Measurements from ENCODE around the gene GHDC. TPM values are rescaled to one million over a fixed set of nuclear protein-coding genes. Genes with fewer than 3 reads are reported as not detected.

The GHDC gene
- total RNA-seq, 2 experiments from 2014 or later = 6.8 to 8.3 TPM

GRCh38 chr17:42198897-42199296 lies 4.6 kb upstream of the GHDC start:
- peaks cover 8% of the 10 kb centered on the region for H3K4me1 Mint-ChIP-seq (ENCODE audit: low read depth)
- H3K27me3 Mint-ChIP-seq = no peaks in the 10 kb centered on the region
- Histone ChIP-seq H3K9me3 (ENCODE audit: control insufficient read depth in 1 of 2, insufficient read depth in 1 of 2, low read length in 2 of 2) (no peaks in the 10 kb centered on the region), H3K36me3 (ENCODE audit: insufficient read depth, low read length) (peaks cover 33% of the 10 kb centered on the region), H3K27ac (ENCODE audit: low read depth in 1 of 2, low read length in 2 of 2) (no peak overlapping the region), H3K4me3 (ENCODE audit: low read length) (no peak overlapping the region), H3K27me3 (ENCODE audit: control insufficient read depth in 1 of 2, insufficient read depth in 2 of 2, low read length in 2 of 2) (no peaks in the 10 kb centered on the region), H3K4me1 (ENCODE audit: insufficient read depth, low read length) (peaks cover 10% of the 10 kb centered on the region)
- ATAC-seq (ENCODE audit: poor library complexity) = no peak
- no peak overlapping the region for H3K4me3 Mint-ChIP-seq
- CTCF ChIA-PET = interaction anchor here (0.6 kb wide), 1 partner anchor 236 kb away, joined by 3 read pairs; no protein-coding TSS in a partner anchor
- DNase-seq = peak in 3 of 14 experiments; percentile 19 to 58 (median 49)
- intact Hi-C loops (cut with DNase I, micrococcal nuclease) = no loop called here
- POLR2A ChIA-PET = no interaction called here
- H3K9me3 Mint-ChIP-seq = no peaks in the 10 kb centered on the region
- H3K36me3 Mint-ChIP-seq (ENCODE audit: low read depth) = peaks cover 46% of the 10 kb centered on the region
- no peak overlapping the region for H3K27ac Mint-ChIP-seq
- TF ChIP-seq CTCF (IDR thresholded peaks at IDR 0.05) = no peak

GRCh38 chr17:42197564-42198156 lies 3.4 kb upstream of the GHDC start:
- Mint-ChIP-seq H3K36me3 (ENCODE audit: low read depth) (peaks cover 36% of the 10 kb centered on the region), H3K4me1 (ENCODE audit: low read depth) (peaks cover 15% of the 10 kb centered on the region), H3K27me3 (no peaks in the 10 kb centered on the region), H3K9me3 (no peaks in the 10 kb centered on the region), H3K4me3 (no peak overlapping the region), H3K27ac (no peak overlapping the region)
- Histone ChIP-seq H3K27me3 (ENCODE audit: control insufficient read depth in 1 of 2, insufficient read depth in 2 of 2, low read length in 2 of 2) (no peaks in the 10 kb centered on the region), H3K4me3 (ENCODE audit: low read length) (no peak overlapping the region), H3K27ac (ENCODE audit: low read depth in 1 of 2, low read length in 2 of 2) (no peak overlapping the region), H3K36me3 (ENCODE audit: insufficient read depth, low read length) (peaks cover 23% of the 10 kb centered on the region), H3K4me1 (ENCODE audit: insufficient read depth, low read length) (peaks cover 23% of the 10 kb centered on the region), H3K9me3 (ENCODE audit: control insufficient read depth in 1 of 2, insufficient read depth in 1 of 2, low read length in 2 of 2) (no peaks in the 10 kb centered on the region)
- DNase-seq = no peak
- ChIA-PET POLR2A (no interaction called here), CTCF (no interaction called here)
- intact Hi-C loops (cut with DNase I, micrococcal nuclease) = no loop called here
- ATAC-seq (ENCODE audit: poor library complexity) = no peak
- no peak for TF ChIP-seq CTCF (IDR thresholded peaks at IDR 0.05)

GRCh38 chr17:42193216-42193968 lies 902 bp downstream of the GHDC start:
- Histone ChIP-seq H3K27me3 (ENCODE audit: control insufficient read depth in 1 of 2, insufficient read depth in 2 of 2, low read length in 2 of 2) (no peaks in the 10 kb centered on the region), H3K36me3 (ENCODE audit: insufficient read depth, low read length) (no peaks in the 10 kb centered on the region), H3K4me3 (ENCODE audit: low read length) (peak overlapping the region; percentile 75), H3K4me1 (ENCODE audit: insufficient read depth, low read length) (peaks cover 26% of the 10 kb centered on the region), H3K27ac (ENCODE audit: low read depth in 1 of 2, low read length in 2 of 2) (no peak overlapping the region), H3K9me3 (ENCODE audit: control insufficient read depth in 1 of 2, insufficient read depth in 1 of 2, low read length in 2 of 2) (no peaks in the 10 kb centered on the region)
- H3K27me3 Mint-ChIP-seq = no peaks in the 10 kb centered on the region
- peaks cover 18% of the 10 kb centered on the region for H3K4me1 Mint-ChIP-seq (ENCODE audit: low read depth)
- intact Hi-C loops (cut with DNase I, micrococcal nuclease) = loop anchor here in 1 of 2 experiments (2.0 to 5.0 kb wide), 2 partner anchors 37 to 71 kb away; partner anchors contain the start of genes HSPB9 and KAT2A
- peak overlapping the region; percentile 95 for H3K4me3 Mint-ChIP-seq
- ATAC-seq (ENCODE audit: poor library complexity) (no peak), DNase-seq (no peak)
- no peak for TF ChIP-seq CTCF (IDR thresholded peaks at IDR 0.05)
- peak overlapping the region; percentile 76 for H3K27ac Mint-ChIP-seq
- CTCF ChIA-PET = interaction anchor here (0.8 to 2.5 kb wide), 4 partner anchors 9 to 119 kb away, joined by 3 to 12 read pairs (median 8); partner anchors contain the start of genes HCRT and KCNH4
- H3K9me3 Mint-ChIP-seq = no peaks in the 10 kb centered on the region
- H3K36me3 Mint-ChIP-seq (ENCODE audit: low read depth) = peaks cover 6% of the 10 kb centered on the region
- POLR2A ChIA-PET = interaction anchor here (1.2 to 3.6 kb wide), 10 partner anchors 9 to 416 kb away, joined by 3 to 23 read pairs (median 6); partner anchors contain the start of genes CNP, DHX58, HCRT and KCNH4

Data from CD4-positive, alpha-beta T cell (primary cell).